HepG2 (cell line): Measurements from ENCODE around the gene MAML1. TPM values are rescaled to one million over a fixed set of nuclear protein-coding genes. Genes with fewer than 3 reads are reported as not detected.

Experiments
- DRAP1 ChIP-seq: IDR thresholded peaks from 2 replicates; pipeline ENCODE4 v1.6.1; 2016; ENCODE audit warnings: missing genetic modification reagents, missing compliant biosample characterization
- FUBP1 ChIP-seq: sonication (generic); formaldehyde crosslinking; IDR thresholded peaks from 2 replicates; pipeline ENCODE4 v1.5.1; 2020; ENCODE audit warnings: missing genetic modification reagents, mild to moderate bottlenecking, borderline replicate concordance
- HDAC2 ChIP-seq: sonication (generic); formaldehyde crosslinking; IDR thresholded peaks from 2 replicates; pipeline ENCODE4 v1.4.0; 2020; ENCODE audit warnings: missing genetic modification reagents
- KAT8 ChIP-seq: IDR thresholded peaks from 2 replicates; pipeline ENCODE4 v1.6.1; 2016; ENCODE audit warnings: missing genetic modification reagents, missing compliant biosample characterization
- KLF11 ChIP-seq: IDR thresholded peaks from 2 replicates; pipeline ENCODE4 v1.6.1; 2016; ENCODE audit warnings: missing compliant biosample characterization
- MEF2D ChIP-seq: sonication (generic); formaldehyde crosslinking; IDR thresholded peaks from 2 replicates; pipeline ENCODE4 v1.5.1; 2020; ENCODE audit warnings: mild to moderate bottlenecking, missing genetic modification reagents
- MIER3 ChIP-seq: IDR thresholded peaks from 2 replicates; pipeline ENCODE4 v1.6.1; 2016; ENCODE audit warnings: missing compliant biosample characterization, borderline replicate concordance
- MXD1 ChIP-seq: sonication (generic); formaldehyde crosslinking; IDR thresholded peaks from 2 replicates; pipeline ENCODE4 v1.4.0; 2020; ENCODE audit warnings: mild to moderate bottlenecking, missing genetic modification reagents
- NFE2L2 ChIP-seq: fragments of 150-350 bp; IDR thresholded peaks from 2 replicates; pipeline ENCODE4 v1.6.1; 2014; ENCODE audit warnings: low read length
- NFRKB ChIP-seq: fragments of 450-650 bp; IDR thresholded peaks from 2 replicates; pipeline ENCODE4 v1.6.1; 2017
- RFX3 ChIP-seq: IDR thresholded peaks from 2 replicates; pipeline ENCODE4 v1.6.1; 2016; ENCODE audit warnings: missing biosample characterization, missing genetic modification reagents
- SALL2 ChIP-seq: sonication (generic); formaldehyde crosslinking; IDR thresholded peaks from 2 replicates; pipeline ENCODE4 v1.8.1; 2023; ENCODE audit warnings: mild to moderate bottlenecking, missing genetic modification reagents, inconsistent platforms
- SATB2 ChIP-seq: sonication (generic); formaldehyde crosslinking; IDR thresholded peaks from 2 replicates; pipeline ENCODE4 v1.5.0; 2020; ENCODE audit warnings: missing genetic modification reagents
- TAF1 ChIP-seq: sonication (generic); formaldehyde crosslinking; IDR thresholded peaks from 2 replicates; pipeline ENCODE4 v1.4.0; 2020; ENCODE audit warnings: missing genetic modification reagents
- ZFY ChIP-seq: sonication (generic); formaldehyde crosslinking; IDR thresholded peaks from 2 replicates; pipeline ENCODE4 v1.4.0; 2020; ENCODE audit warnings: missing genetic modification reagents
- ZNF253 ChIP-seq: sonication (generic); formaldehyde crosslinking; IDR thresholded peaks from 2 replicates; pipeline ENCODE4 v1.8.0; 2022; ENCODE audit warnings: mild to moderate bottlenecking, missing genetic modification reagents, borderline replicate concordance
- ZNF337 ChIP-seq: sonication (generic); formaldehyde crosslinking; IDR thresholded peaks from 2 replicates; pipeline ENCODE4 v1.5.1; 2020; ENCODE audit warnings: missing genetic modification reagents, low read depth, mild to moderate bottlenecking, borderline replicate concordance
- ZNF460 ChIP-seq: sonication (generic); formaldehyde crosslinking; IDR thresholded peaks from 2 replicates; pipeline ENCODE4 v1.5.1; 2020; ENCODE audit warnings: missing genetic modification reagents, mild to moderate bottlenecking, borderline replicate concordance
- ZNF546 ChIP-seq: sonication (generic); formaldehyde crosslinking; conservative IDR thresholded peaks from 2 replicates; pipeline ENCODE4 v1.8.1; 2023; ENCODE audit warnings: mild to moderate bottlenecking, missing genetic modification reagents
- ZNF652 ChIP-seq: IDR thresholded peaks from 2 replicates; pipeline ENCODE4 v1.6.1; 2016; ENCODE audit warnings: low read depth, borderline replicate concordance
- ZNF724P ChIP-seq: sonication (generic); formaldehyde crosslinking; IDR thresholded peaks from 2 replicates; pipeline ENCODE4 v1.8.0; 2022; ENCODE audit warnings: missing genetic modification reagents, borderline replicate concordance
- polyA plus RNA-seq, 8 experiments: library from polyadenylated mRNA; depleted of rRNA in 3 of 8; stranded (reverse) in 7 of 8; unstranded in 1 of 8; fragments of >200 nt; fragmentation: Illumina TruSeq in 4 of 8; extraction: Trizol in 4 of 8; gene quantifications; 2 replicates each; pipeline versions ENCODE4 v1.2.1 to v1.2.3, GENCODE V29; 2011 to 2016; ENCODE audit warnings: low read depth in 4 of 8, missing spikeins in 1 of 8, mixed read lengths in 1 of 8; ENCODE audit not compliant: insufficient read depth in 1 of 8
- total RNA-seq, 5 experiments: library from RNA; depleted of rRNA; stranded (reverse); fragments of >200 nt; fragmentation: Illumina TruSeq; extraction: Trizol; gene quantifications; 2 replicates each; pipeline ENCODE4 v1.2.3, GENCODE V29; 2016; ENCODE audit warnings: low read depth in 1 of 5
- TF ChIP-seq, protein P1 (sequence below): sonication (generic); formaldehyde crosslinking; IDR thresholded peaks from 2 replicates; pipeline ENCODE4 v1.4.0; 2020; ENCODE audit warnings: mild to moderate bottlenecking, low read depth, missing genetic modification reagents
- TF ChIP-seq, protein P2 (sequence below): sonication (generic); formaldehyde crosslinking; conservative IDR thresholded peaks from 2 replicates; pipeline ENCODE4 v1.8.0; 2022; ENCODE audit warnings: missing genetic modification reagents

The MAML1 gene
- total and polyA plus RNA-seq, 2 of the 13 experiments (the other 11 are each of a cell fraction or from before 2014, with no cell fraction given): 10.0 to 10.8 TPM

DNA sequence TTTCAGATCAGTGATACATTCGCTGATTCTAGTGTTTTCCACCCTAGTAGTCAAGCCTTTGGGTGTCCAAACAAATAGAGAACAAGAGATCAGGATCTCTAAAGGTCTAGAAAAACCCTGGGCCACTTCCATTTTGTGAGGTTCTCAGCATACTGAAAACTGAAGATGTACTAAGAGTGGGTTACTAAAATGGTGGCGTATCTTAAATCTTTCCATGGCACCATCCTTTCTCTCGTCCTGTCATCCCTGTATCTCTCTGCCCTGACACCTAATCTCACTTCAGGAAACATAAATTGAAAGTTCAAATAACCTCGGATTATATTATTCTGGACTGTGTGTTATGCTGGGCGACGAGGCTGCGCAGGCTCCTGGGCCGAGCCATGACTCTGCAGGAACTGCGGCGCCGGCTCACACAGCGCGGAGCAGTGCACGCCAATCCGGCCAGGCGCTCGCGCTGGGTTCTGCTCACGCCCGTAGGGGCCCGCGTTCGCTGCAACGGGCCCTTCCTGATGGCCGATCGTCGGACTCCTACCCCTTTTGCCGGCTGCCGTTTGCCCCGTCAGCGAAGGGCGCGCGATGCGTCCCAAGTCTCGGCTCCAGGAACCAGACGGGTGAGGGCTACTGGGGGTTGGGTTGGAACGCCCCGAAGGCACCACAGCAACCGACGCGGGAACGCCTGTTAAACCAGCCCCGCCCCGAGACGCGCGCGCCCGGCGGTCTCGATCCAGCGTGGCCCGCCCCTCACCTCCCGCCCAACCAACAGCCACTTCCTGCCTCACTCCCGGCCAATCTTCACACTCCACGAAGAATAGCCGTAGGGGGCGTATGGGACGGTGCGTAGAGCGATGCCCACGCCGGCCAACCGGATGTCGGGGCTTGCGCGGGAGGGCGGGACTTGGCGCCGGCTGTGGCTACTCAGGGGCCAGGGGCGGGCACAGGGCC is 34.4 kb upstream of the MAML1 start (continued):
- TF ChIP-seq ZNF337 (CRISPR knock-in tag): no peak
- TF ChIP-seq ZNF546 (CRISPR knock-in tag): peak; percentile 53; the same call in 1 of the 2 replicates
- peak; percentile 71; the same call in 1 of the 2 replicates for TF ChIP-seq MEF2D
- TF ChIP-seq ZNF253 (CRISPR knock-in tag): no peak; the same call in 1 of the 2 replicates
- TF ChIP-seq NFE2L2: peak; percentile 63; the same call in 1 of the 2 replicates
- no peak; the same call in 1 of the 2 replicates for TF ChIP-seq SALL2 (CRISPR knock-in tag)
- TF ChIP-seq HDAC2 (CRISPR knock-in tag): no peak; the same call in 1 of the 2 replicates
- no peak for TF ChIP-seq ZNF652 (CRISPR knock-in tag)
- no peak for TF ChIP-seq FUBP1 (CRISPR knock-in tag)
- TF ChIP-seq, protein P1, sequence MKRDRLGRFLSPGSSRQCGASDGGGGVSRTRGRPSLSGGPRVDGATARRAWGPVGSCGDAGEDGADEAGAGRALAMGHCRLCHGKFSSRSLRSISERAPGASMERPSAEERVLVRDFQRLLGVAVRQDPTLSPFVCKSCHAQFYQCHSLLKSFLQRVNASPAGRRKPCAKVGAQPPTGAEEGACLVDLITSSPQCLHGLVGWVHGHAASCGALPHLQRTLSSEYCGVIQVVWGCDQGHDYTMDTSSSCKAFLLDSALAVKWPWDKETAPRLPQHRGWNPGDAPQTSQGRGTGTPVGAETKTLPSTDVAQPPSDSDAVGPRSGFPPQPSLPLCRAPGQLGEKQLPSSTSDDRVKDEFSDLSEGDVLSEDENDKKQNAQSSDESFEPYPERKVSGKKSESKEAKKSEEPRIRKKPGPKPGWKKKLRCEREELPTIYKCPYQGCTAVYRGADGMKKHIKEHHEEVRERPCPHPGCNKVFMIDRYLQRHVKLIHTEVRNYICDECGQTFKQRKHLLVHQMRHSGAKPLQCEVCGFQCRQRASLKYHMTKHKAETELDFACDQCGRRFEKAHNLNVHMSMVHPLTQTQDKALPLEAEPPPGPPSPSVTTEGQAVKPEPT (CRISPR knock-in tag): no peak
- TF ChIP-seq DRAP1 (CRISPR knock-in tag): peak; percentile 93
- no peak for TF ChIP-seq SATB2 (CRISPR knock-in tag)
- TF ChIP-seq RFX3 (CRISPR knock-in tag): no peak
- peak; percentile 61; the same call in 1 of the 2 replicates for TF ChIP-seq KAT8 (CRISPR knock-in tag)
- TF ChIP-seq MIER3 (CRISPR knock-in tag): peak; percentile 60; the same call in 1 of the 2 replicates
- TF ChIP-seq ZFY (CRISPR knock-in tag): no peak
- peak; percentile 87 for TF ChIP-seq TAF1 (CRISPR knock-in tag)
- TF ChIP-seq, protein P2, sequence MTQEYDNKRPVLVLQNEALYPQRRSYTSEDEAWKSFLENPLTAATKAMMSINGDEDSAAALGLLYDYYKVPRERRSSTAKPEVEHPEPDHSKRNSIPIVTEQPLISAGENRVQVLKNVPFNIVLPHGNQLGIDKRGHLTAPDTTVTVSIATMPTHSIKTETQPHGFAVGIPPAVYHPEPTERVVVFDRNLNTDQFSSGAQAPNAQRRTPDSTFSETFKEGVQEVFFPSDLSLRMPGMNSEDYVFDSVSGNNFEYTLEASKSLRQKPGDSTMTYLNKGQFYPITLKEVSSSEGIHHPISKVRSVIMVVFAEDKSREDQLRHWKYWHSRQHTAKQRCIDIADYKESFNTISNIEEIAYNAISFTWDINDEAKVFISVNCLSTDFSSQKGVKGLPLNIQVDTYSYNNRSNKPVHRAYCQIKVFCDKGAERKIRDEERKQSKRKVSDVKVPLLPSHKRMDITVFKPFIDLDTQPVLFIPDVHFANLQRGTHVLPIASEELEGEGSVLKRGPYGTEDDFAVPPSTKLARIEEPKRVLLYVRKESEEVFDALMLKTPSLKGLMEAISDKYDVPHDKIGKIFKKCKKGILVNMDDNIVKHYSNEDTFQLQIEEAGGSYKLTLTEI (CRISPR knock-in tag): no peak
- TF ChIP-seq ZNF460 (CRISPR knock-in tag): no peak; the same call in 1 of the 2 replicates
- peak; percentile 79; the same call in 1 of the 2 replicates for TF ChIP-seq KLF11 (CRISPR knock-in tag)
- no peak for TF ChIP-seq NFRKB
- no peak; the same call in 1 of the 2 replicates for TF ChIP-seq MXD1 (CRISPR knock-in tag)
- no peak for TF ChIP-seq ZNF724P (CRISPR knock-in tag)
